ENCODE data around the gene KLHDC4.
A peak's percentile ranks its signal among the peaks of the same experiment; 100 is the strongest.

DNA sequence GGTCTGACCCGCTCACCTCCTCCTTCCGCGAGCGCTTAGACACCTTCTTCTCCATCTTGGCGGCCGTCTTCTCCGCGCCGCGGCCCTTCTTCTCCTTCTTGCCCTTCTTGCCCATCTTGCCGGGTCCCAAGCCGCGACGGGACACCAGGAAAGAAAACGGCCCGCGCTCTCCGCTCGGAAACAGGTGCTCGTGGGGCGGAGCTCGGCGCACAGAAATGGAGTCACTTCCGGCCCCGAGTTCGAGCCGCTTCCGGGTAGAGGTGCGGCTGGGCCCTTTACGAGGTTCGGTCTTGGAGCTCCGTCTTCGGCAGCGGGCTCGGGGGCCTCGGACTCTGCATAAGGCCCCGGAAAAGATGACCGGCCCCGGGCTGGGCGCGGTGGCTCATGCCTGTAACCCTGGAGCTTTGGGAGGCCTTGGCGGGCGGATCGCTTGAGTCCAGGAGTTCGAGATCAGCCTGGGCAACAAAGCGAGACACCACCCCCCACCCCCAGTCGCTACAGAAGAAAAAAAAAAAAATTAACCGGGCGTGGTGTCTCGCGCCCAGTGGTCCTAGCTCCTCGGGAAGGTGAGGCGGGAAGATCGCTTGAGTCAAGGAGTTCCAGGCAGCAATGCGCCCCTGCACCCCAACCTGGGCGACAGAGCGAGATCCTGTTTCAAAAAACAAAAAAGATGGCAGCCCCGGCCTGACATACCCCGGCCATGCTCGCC, at the start of gene KLHDC4:
- TF ChIP-seq, protein P1, sequence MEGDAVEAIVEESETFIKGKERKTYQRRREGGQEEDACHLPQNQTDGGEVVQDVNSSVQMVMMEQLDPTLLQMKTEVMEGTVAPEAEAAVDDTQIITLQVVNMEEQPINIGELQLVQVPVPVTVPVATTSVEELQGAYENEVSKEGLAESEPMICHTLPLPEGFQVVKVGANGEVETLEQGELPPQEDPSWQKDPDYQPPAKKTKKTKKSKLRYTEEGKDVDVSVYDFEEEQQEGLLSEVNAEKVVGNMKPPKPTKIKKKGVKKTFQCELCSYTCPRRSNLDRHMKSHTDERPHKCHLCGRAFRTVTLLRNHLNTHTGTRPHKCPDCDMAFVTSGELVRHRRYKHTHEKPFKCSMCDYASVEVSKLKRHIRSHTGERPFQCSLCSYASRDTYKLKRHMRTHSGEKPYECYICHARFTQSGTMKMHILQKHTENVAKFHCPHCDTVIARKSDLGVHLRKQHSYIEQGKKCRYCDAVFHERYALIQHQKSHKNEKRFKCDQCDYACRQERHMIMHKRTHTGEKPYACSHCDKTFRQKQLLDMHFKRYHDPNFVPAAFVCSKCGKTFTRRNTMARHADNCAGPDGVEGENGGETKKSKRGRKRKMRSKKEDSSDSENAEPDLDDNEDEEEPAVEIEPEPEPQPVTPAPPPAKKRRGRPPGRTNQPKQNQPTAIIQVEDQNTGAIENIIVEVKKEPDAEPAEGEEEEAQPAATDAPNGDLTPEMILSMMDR (IDR thresholded peaks at IDR 0.05 in 2 of 3, conservative IDR thresholded peaks at IDR 0.05 in 1 of 3; ENCODE audit: control insufficient read depth in 2 of 3, extremely low read depth in 1 of 3, insufficient read depth in 1 of 3, low read depth in 3 of 3, low read length in 3 of 3) = no peak
- TF ChIP-seq, protein P2, sequence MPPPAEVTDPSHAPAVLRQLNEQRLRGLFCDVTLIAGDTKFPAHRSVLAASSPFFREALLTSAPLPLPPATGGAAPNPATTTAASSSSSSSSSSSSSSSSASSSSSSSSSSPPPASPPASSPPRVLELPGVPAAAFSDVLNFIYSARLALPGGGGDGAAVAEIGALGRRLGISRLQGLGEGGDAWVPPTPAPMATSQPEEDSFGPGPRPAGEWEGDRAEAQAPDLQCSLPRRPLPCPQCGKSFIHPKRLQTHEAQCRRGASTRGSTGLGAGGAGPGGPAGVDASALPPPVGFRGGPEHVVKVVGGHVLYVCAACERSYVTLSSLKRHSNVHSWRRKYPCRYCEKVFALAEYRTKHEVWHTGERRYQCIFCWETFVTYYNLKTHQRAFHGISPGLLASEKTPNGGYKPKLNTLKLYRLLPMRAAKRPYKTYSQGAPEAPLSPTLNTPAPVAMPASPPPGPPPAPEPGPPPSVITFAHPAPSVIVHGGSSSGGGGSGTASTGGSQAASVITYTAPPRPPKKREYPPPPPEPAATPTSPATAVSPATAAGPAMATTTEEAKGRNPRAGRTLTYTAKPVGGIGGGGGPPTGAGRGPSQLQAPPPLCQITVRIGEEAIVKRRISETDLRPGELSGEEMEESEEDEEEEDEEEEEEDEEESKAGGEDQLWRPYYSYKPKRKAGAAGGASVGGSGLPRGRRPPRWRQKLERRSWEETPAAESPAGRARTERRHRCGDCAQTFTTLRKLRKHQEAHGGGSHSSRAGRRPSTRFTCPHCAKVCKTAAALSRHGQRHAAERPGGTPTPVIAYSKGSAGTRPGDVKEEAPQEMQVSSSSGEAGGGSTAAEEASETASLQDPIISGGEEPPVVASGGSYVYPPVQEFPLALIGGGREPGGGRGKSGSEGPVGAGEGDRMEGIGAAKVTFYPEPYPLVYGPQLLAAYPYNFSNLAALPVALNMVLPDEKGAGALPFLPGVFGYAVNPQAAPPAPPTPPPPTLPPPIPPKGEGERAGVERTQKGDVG (CRISPR knock-in tag; IDR thresholded peaks at IDR 0.05) = no peak
- TF ChIP-seq SRF (IDR thresholded peaks at IDR 0.05; ENCODE audit: low read depth in 2 of 2, low read length in 2 of 2) (peak; percentile 38 to 90; a peak in 2 of 4 replicates), NFIC (IDR thresholded peaks at IDR 0.05; ENCODE audit: low read depth, low read length) (peak; percentile 38; the same call in 1 of the 2 replicates), TCF12 (IDR thresholded peaks at IDR 0.05; ENCODE audit: low read depth, low read length) (peak; percentile 90), GABPA (IDR thresholded peaks at IDR 0.05; ENCODE audit: low read depth) (peak; percentile 94), YY1 (IDR thresholded peaks at IDR 0.05; ENCODE audit: low read depth, low read length) (peak; percentile 90), RBBP5 (conservative IDR thresholded peaks at IDR 0.05) (no peak), NBN (IDR thresholded peaks at IDR 0.05) (peak; percentile 92)
- TF ChIP-seq, protein P3, sequence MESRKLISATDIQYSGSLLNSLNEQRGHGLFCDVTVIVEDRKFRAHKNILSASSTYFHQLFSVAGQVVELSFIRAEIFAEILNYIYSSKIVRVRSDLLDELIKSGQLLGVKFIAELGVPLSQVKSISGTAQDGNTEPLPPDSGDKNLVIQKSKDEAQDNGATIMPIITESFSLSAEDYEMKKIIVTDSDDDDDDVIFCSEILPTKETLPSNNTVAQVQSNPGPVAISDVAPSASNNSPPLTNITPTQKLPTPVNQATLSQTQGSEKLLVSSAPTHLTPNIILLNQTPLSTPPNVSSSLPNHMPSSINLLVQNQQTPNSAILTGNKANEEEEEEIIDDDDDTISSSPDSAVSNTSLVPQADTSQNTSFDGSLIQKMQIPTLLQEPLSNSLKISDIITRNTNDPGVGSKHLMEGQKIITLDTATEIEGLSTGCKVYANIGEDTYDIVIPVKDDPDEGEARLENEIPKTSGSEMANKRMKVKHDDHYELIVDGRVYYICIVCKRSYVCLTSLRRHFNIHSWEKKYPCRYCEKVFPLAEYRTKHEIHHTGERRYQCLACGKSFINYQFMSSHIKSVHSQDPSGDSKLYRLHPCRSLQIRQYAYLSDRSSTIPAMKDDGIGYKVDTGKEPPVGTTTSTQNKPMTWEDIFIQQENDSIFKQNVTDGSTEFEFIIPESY (IDR thresholded peaks at IDR 0.05) = no peak

Data from GM12878 (cell line).